NCI-H226 (cell line): ENCODE measurements around the gene ABCC6.
A peak's percentile ranks its signal among the peaks of the same experiment; 100 is the strongest.
"Not testable (repeated sequence)": the region's sequence is repeated elsewhere in the genome, so short reads cannot be mapped to it uniquely, and the experiment has no call there.

Experiments used
- DNase-seq: peaks from one replicate; pipeline ENCODE4 v3.0.0-alpha.2; 2015

The ABCC6 gene

DNA sequence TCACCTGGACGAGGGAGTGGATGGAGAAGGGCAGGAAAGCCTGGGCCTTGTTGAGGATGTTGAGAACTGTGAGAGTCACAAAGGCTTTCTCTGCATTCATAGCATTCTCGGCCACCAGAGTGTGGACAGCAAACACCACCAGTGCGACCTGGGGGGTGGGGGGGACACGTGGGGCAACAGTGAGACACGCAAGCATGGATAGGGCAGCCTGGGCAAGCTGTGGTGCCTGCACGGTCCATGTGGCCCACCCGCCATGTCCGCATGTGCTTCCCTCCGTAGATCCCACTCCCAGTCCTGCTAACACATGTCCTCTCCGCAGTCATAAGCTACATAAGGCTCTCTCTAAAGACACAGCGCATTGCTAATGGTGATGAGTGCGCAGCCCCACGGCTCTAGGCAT, 34.5 kb downstream of the ABCC6 start:
- no peak for DNase-seq

GRCh38 chr16:16186820-16187219, 36.5 kb downstream of the ABCC6 start:
- no peak for DNase-seq

GRCh38 chr16:16185095-16185494, 38.2 kb downstream of the ABCC6 start:
- DNase-seq, result no peak

GRCh38 chr16:16184594-16184993, 38.7 kb downstream of the ABCC6 start:
- no peak for DNase-seq

- no peak for DNase-seq
These were observed 39.7 kb downstream of the ABCC6 start for GRCh38 chr16:16183562-16183961.

DNA sequence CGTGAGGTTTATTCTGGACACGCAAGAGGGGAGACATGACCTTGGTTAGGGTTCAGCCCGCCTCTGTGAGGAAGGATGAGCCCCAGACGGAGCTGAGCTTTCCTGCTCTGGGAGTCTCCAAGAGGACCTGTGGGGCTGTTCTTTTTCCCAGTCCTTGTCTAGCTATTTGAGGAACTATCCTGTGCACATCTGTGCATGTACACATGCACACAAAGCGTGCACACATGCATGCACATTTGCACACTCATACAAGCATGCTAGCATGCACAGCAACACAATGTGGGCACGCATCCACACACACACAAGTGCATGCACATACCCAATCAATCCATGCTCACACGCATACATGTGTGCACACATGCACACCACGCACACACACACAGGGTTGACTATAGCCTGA, 40.4 kb downstream of the ABCC6 start:
- DNase-seq, result no peak

- peak; percentile 29 for DNase-seq
These were observed 41.5 kb downstream of the ABCC6 start for GRCh38 chr16:16181748-16182147.

- no peak for DNase-seq
These were observed 44.7 kb downstream of the ABCC6 start for GRCh38 chr16:16178455-16179162.

- no peak for DNase-seq
These were observed 47.0 kb downstream of the ABCC6 start for GRCh38 chr16:16176328-16176727.

DNA sequence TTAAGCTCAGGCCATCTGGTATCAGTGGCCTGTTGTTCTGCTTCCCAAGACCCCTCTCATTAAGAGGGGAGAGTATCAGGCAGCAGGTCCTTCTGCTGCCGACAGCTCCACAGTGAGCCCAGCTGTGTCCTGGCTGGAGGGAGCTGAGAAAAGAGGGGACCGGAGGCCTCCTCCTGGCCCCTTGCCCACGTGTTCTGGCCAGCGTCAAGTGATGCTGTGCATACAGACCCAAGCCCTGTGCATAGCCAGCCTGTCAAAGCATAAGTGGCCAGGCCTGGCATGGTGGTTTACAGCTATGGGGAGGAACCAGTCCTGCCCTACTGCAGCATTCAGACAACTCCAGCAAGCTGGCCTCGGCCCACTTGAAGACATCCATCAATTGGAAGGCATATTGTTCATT, 48.0 kb downstream of the ABCC6 start:
- no peak for DNase-seq

GRCh38 chr16:16172991-16173390, 50.3 kb downstream of the ABCC6 start:
- no peak for DNase-seq

DNA sequence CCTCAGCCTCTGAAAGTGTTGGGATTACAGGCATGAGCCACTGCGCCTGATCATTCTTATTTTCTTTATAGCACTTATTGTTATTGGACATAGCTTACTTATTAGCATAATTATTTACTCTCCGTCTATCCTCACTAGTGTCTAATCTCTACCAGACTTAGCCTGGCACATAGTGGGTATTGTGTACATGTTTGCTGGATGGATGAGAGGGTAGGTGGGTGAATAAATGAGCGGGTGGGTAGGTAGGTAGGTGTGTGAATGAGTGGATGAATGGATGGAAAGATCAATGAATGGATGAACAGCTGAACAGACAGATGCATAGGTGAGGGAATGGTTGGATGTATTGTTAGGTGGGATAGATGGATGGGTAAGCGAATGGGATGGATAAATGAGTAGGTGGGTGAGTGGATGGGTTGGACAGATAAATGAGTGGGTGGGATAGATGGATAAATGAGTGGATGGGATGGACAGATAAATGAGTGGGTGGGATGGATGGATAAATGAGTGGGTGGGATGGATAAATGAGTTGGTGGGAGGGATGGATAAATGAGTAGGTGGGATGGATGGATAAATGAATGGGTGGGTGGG, 51.9 kb downstream of the ABCC6 start:
- no peak for DNase-seq

DNA sequence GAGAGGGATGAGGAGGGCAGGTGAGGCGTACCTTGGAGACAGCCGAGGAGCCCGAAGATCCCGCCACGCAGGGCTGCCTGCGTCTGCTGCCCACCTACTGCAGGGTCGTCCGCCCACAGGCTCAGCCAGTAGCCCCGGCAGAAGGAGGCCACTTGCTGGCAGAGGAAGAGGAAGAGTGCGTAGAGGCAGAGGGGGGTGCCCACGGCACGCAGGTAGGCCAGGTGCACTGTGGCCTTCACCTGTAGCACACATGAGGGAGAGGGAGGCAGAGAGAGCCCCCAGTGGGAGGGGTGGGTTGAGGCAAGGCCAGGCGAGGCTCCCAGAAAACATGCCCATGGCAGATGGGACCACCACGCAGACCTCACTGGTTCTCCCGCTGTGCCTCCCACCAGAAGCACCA, 53.7 kb downstream of the ABCC6 start:
- DNase-seq, result no peak

DNA sequence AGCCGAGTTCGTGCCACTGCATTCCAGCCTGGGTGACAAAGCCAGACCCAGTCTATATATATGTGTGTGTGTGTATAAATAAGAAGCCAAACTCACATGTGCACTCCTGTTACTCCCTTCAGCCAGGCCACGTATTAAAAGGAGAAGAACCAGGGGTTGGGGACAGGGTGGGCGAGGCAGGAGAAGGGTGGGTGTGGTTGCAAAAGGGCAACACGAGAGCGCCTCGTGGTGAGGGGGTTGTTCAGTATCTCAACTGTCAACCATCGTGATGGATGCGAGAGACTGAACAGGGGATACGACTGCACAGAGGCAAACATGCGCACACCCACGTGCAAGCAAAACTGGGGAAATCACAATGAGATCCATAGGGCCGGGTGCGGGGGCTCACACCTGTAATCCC, 54.9 kb downstream of the ABCC6 start:
- DNase-seq, result no peak

DNA sequence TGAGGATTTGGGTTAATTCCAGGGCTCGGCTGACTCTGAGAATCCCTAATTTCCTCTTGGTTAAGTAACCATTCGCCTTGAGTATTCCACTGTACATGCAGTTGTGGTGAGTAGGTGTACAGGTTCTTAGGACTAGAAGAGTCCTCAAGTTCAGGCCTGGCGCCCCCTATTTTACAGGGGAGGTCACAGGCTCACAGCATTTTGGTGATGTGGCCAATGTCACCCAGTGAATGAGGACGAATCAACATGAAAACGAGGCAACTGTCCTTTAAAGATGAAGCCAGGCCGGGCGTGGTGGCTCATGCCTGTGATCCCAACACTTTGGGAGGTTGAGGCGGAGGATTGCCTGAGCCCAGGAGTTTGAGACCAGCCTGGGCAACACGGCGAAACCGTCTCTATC, 55.4 kb downstream of the ABCC6 start:
- DNase-seq, result no peak

DNA sequence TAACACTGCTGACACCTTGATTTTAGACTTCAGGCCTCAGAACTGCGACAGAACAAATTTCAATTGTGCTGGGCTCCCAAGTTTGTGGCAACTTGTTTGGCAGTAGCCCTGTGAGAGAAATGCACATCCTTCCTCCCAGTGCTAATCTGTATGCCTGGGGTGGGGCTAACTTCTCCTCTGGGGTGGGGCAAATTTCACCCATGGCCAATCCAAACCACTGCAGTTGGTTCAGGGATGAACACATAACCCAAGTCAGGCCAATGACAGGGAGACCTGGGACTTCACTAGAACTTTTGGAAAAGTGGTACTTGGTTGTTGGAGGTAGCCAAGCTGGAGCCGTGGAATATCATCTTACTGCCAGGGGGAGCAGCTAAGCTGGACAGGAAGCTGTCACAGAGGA, 56.3 kb downstream of the ABCC6 start:
- DNase-seq, result peak; percentile 9

- DNase-seq, result no peak
These were observed 57.2 kb downstream of the ABCC6 start for GRCh38 chr16:16166085-16166484.

DNA sequence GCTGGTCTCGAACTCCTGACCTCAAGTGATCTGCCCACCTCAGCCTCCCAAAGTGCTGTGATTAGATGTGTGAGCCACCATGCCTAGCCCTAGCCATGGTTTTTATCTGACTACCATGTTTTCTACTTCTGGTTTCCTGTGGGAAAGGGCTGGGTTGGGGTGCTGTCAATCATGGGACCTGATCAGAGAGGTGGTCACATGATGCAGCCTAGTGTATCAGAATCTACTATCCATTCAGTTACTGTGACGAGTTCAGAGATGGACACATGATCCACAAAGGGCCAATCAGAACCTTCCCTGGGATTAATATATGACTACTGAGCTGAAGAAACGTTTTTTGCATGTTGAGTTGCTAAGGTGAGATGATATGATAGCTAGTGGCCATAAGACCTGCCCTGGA, 59.1 kb downstream of the ABCC6 start:
- DNase-seq, result no peak

GRCh38 chr16:16163571-16163970, 59.7 kb downstream of the ABCC6 start:
- no peak for DNase-seq

GRCh38 chr16:16163109-16163508, 60.2 kb downstream of the ABCC6 start:
- DNase-seq, result no peak

DNA sequence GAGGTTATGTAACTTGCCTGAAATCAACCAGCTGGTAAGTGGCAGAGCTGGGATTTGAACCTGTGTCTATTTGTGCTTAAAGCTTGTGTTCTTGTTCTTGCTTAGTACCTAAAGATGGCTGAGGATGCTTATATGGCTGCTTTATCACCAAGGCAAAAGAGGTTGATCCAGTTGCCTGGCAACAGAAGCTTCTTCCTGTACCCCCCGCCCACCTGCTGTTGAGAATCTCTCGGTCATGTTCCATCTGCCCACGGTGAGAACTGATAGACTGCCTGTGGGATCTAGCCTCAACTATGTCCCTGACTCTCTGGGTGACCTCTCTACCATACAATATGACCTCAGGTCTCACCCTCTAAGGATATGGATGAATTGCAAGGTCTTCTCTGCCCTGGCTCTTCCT, 60.7 kb downstream of the ABCC6 start:
- DNase-seq, result no peak

- DNase-seq, result not testable (repeated sequence)
These were observed 61.5 kb downstream of the ABCC6 start for GRCh38 chr16:16161840-16162239.

DNA sequence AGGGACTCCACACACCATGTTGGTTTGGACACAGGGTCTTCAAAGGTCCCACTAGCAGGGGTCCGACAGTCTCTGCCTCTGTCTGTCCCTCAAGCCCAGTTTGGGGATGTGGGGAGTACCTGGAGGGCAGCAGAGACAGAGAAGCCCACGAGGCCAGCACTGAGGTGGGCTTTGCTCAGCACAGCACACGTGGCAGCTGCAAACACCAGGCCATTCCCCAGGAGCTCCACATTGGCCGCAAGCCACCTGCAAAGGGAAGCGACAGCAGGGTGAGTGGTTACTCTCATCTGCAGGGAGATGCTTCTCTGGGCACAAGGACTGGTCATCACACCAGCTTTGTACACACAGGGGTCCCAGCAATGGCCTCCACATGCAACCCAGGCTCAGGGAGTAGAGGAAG, 62.0 kb downstream of the ABCC6 start:
- no peak for DNase-seq

DNA sequence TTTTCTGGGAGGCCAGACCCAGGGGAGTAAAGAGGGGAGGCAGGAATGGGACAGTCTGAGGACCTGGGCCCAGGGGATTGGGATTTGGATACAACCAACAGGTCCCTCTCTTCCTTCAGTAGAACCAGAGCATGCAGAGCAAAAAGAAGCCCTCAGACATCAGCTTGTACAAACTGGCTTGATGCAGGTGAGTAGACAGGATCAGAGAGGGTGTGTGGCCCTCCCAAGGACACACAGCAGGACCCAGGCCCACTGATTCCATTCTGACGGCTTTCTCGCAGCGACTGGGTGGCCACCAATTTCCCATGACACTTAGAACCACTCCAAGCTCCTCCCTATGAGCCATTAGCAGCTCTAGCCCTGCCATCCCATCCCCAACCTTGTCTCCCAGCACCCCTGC, 63.6 kb downstream of the ABCC6 start:
- no peak for DNase-seq

DNA sequence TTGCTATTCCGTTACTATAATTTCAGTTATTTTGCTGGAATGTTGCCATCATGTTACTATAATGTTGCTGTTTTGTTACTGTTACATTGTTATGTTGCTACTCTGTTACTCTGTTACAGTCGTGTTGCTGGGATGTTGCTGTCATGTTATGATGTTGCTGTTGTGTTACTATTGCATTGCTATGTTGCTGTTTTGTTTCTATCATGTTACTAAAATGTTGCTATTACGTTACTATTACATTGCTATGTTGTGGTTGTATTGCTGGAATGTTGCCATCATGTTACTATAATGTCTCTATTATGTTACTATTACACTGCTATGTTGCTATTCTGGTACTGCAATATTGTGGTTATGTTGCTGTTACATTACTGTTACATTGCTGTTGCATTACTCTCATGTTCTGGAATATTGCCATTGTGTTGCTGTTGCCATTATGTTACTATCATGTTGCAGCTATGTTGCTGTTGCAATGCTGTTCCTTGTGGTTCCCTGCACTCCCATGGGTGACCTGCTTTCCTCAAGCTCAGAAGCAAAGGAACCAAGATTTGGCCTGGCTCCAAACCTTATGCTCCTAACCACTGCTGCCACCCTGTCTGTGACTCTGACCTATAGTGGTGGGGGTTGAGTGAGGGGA, 64.4 kb downstream of the ABCC6 start:
- DNase-seq, result peak; percentile 22
